IMR-90 (cell line): ENCODE measurements around the gene XDH. TPM values are rescaled to one million over a fixed set of nuclear protein-coding genes. Genes with fewer than 3 reads are reported as not detected.

Experiments used
- ATAC-seq: fragments of 200-7000 bp; cut with Tn5 transposase; 2 replicates; pipeline ENCODE4 v1.9.1; 2020; ENCODE audit warnings: low read depth, mild to moderate bottlenecking, moderate library complexity
- BruUV-seq: library from RNA; stranded (reverse); fragments of 400-500 nt; replicated peaks from 2 replicates; lab custom pipeline; 2021; lab: Mats Ljungman, UMichigan
- CTCF ChIA-PET: fragments of 300-600 bp; formaldehyde crosslinking; extraction: SDS; loops from one replicate; lab custom pipeline; 2021; ENCODE audit warnings: antibody characterized with exemption; lab: Yijun Ruan, JAX
- POLR2A ChIA-PET: fragments of 300-600 bp; sonication (Branson Sonifier 250); formaldehyde crosslinking; loops from one replicate; lab custom pipeline; 2022; ENCODE audit warnings: antibody characterized with exemption; ENCODE audit not compliant: unreplicated experiment; lab: Charles Lee
- DNase-seq: peaks from one replicate; pipeline ENCODE4 v3.0.0; 2013
- H2AFZ ChIP-seq: replicated peaks from 2 replicates; pipeline ENCODE3; 2013; ENCODE audit warnings: low read length, mild to moderate bottlenecking; ENCODE audit not compliant: poor library complexity
- H2AK5ac ChIP-seq: 2 replicates; pipeline ENCODE4 v1.6.1; 2013; ENCODE audit warnings: low read depth, low read length, inconsistent platforms
- H2AK9ac ChIP-seq: replicated peaks from 2 replicates; pipeline ENCODE3; 2013; ENCODE audit warnings: mild to moderate bottlenecking, low read depth, low read length, moderate library complexity; ENCODE audit not compliant: poor library complexity
- H2BK120ac ChIP-seq: 2 replicates; pipeline ENCODE4 v1.6.1; 2013; ENCODE audit warnings: low read depth, low read length, inconsistent platforms
- H2BK15ac ChIP-seq: 3 replicates; pipeline ENCODE4 v1.6.1; 2013; ENCODE audit warnings: low read depth, low read length, inconsistent platforms
- H2BK20ac ChIP-seq: 2 replicates; pipeline ENCODE4 v1.6.1; 2013; ENCODE audit warnings: low read depth, mild to moderate bottlenecking, inconsistent platforms, low read length, moderate library complexity
- H2BK5ac ChIP-seq: 2 replicates; pipeline ENCODE4 v1.6.1; 2013; ENCODE audit warnings: mild to moderate bottlenecking, low read depth, low read length, inconsistent platforms; ENCODE audit not compliant: poor library complexity, severe bottlenecking
- H3K14ac ChIP-seq: replicated peaks from 2 replicates; pipeline ENCODE4 v1.6.1; 2013; ENCODE audit warnings: low read depth, low read length, inconsistent platforms
- H3K18ac ChIP-seq: 2 replicates; pipeline ENCODE4 v1.6.1; 2013; ENCODE audit warnings: low read depth, low read length, control low read depth
- H3K23ac ChIP-seq: 2 replicates; pipeline ENCODE4 v1.6.1; 2013; ENCODE audit warnings: low read depth, low read length, inconsistent platforms
- H3K27ac ChIP-seq: 2 replicates; pipeline ENCODE4 v1.5.1; 2013; ENCODE audit warnings: mild to moderate bottlenecking, control low read depth, low read length; ENCODE audit not compliant: insufficient read depth
- H3K27me3 ChIP-seq: 2 replicates; pipeline ENCODE4 v1.6.1; 2013; ENCODE audit warnings: low read length; ENCODE audit not compliant: control insufficient read depth, insufficient read depth
- H3K36me3 ChIP-seq: 2 replicates; pipeline ENCODE4 v1.6.1; 2013; ENCODE audit warnings: low read length, mixed read lengths; ENCODE audit not compliant: control insufficient read depth, insufficient read depth
- H3K4ac ChIP-seq: 2 replicates; pipeline ENCODE4 v1.6.1; 2013; ENCODE audit warnings: low read depth, low read length, inconsistent platforms
- H3K4me1 ChIP-seq: 2 replicates; pipeline ENCODE4 v1.6.1; 2013; ENCODE audit warnings: low read length, mixed read lengths; ENCODE audit not compliant: control insufficient read depth, insufficient read depth
- H3K4me2 ChIP-seq: 2 replicates; pipeline ENCODE4 v1.6.1; 2013; ENCODE audit warnings: low read depth, mild to moderate bottlenecking, control low read depth, low read length, moderate library complexity
- H3K4me3 ChIP-seq: 2 replicates; pipeline ENCODE4 v1.5.1; 2013; ENCODE audit warnings: low read depth, mild to moderate bottlenecking, control low read depth, low read length, moderate library complexity; ENCODE audit not compliant: insufficient read depth
- H3K56ac ChIP-seq: 2 replicates; pipeline ENCODE4 v1.6.1; 2013; ENCODE audit warnings: low read length, inconsistent platforms; ENCODE audit not compliant: insufficient read depth; ENCODE audit errors: extremely low read depth
- H3K79me1 ChIP-seq, 2 experiments: 2 replicates each; pipeline ENCODE4 v1.6.1; 2013; ENCODE audit warnings: low read length in 2 of 2, inconsistent platforms in 1 of 2, low read depth in 1 of 2
- H3K9ac ChIP-seq: 2 replicates; pipeline ENCODE4 v1.6.1; 2013; ENCODE audit warnings: low read depth, low read length, control low read depth
- H3K9me1 ChIP-seq: 2 replicates; pipeline ENCODE4 v1.6.1; 2013; ENCODE audit warnings: low read length, inconsistent platforms; ENCODE audit not compliant: insufficient read depth
- H3K9me3 ChIP-seq: 2 replicates; pipeline ENCODE4 v1.6.1; 2013; ENCODE audit warnings: low read length; ENCODE audit not compliant: control insufficient read depth, insufficient read depth
- H4K20me1 ChIP-seq: 2 replicates; pipeline ENCODE4 v1.6.1; 2013; ENCODE audit warnings: low read length, inconsistent platforms; ENCODE audit not compliant: insufficient read depth
- H4K5ac ChIP-seq: 2 replicates; pipeline ENCODE4 v1.6.1; 2013; ENCODE audit warnings: mild to moderate bottlenecking, low read depth, low read length, control low read depth
- H4K8ac ChIP-seq, 2 experiments: 2 replicates each; pipeline ENCODE4 v1.6.1; 2013; ENCODE audit warnings: low read depth in 2 of 2, low read length in 2 of 2, control low read depth in 1 of 2, inconsistent platforms in 1 of 2
- H4K91ac ChIP-seq: 2 replicates; pipeline ENCODE4 v1.6.1; 2013; ENCODE audit warnings: low read depth, low read length, inconsistent platforms; ENCODE audit not compliant: insufficient read depth
- BHLHE40 ChIP-seq: fragments of 150-350 bp; IDR thresholded peaks from 2 replicates; pipeline ENCODE4 v1.6.1; 2016; ENCODE audit warnings: mild to moderate bottlenecking, low read depth, low read length
- CEBPB ChIP-seq: IDR thresholded peaks from 2 replicates; pipeline ENCODE4 v1.6.1; 2012; ENCODE audit warnings: low read depth, low read length, improper control_type of control experiment
- CHD1 ChIP-seq: IDR thresholded peaks from 2 replicates; pipeline ENCODE4 v1.6.1; 2012; ENCODE audit warnings: low read depth, low read length, improper control_type of control experiment
- CTCF ChIP-seq: conservative IDR thresholded peaks from 2 replicates; pipeline ENCODE4 v1.5.1; 2012; ENCODE audit warnings: mild to moderate bottlenecking, low read depth, low read length, improper control_type of control experiment
- ELK1 ChIP-seq: fragments of 150-350 bp; IDR thresholded peaks from 2 replicates; pipeline ENCODE4 v1.6.1; 2016; ENCODE audit warnings: low read depth, mild to moderate bottlenecking, low read length, moderate library complexity, borderline replicate concordance
- FOS ChIP-seq: fragments of 150-350 bp; IDR thresholded peaks from 2 replicates; pipeline ENCODE4 v1.6.1; 2016; ENCODE audit warnings: low read depth, low read length
- MAFK ChIP-seq: IDR thresholded peaks from 2 replicates; pipeline ENCODE4 v1.6.1; 2012; ENCODE audit warnings: low read depth, low read length, improper control_type of control experiment
- MAZ ChIP-seq: IDR thresholded peaks from 2 replicates; pipeline ENCODE4 v1.6.1; 2012; ENCODE audit warnings: low read depth, mild to moderate bottlenecking, low read length, improper control_type of control experiment, moderate library complexity, borderline replicate concordance
- MXI1 ChIP-seq: IDR thresholded peaks from 2 replicates; pipeline ENCODE4 v1.6.1; 2012; ENCODE audit warnings: low read depth, mild to moderate bottlenecking, low read length, moderate library complexity, borderline replicate concordance
- NFE2L2 ChIP-seq: fragments of 150-350 bp; IDR thresholded peaks from 2 replicates; pipeline ENCODE4 v1.6.1; 2016; ENCODE audit warnings: low read depth, mild to moderate bottlenecking, low read length
- POLR2A ChIP-seq: IDR thresholded peaks from 2 replicates; pipeline ENCODE4 v1.6.1; 2012; ENCODE audit warnings: mild to moderate bottlenecking, low read depth, low read length
- RAD21 ChIP-seq: IDR thresholded peaks from 2 replicates; pipeline ENCODE4 v1.6.1; 2012; ENCODE audit warnings: low read length, improper control_type of control experiment
- RCOR1 ChIP-seq: IDR thresholded peaks from 2 replicates; pipeline ENCODE4 v1.6.1; 2012; ENCODE audit warnings: mild to moderate bottlenecking, low read length, improper control_type of control experiment; ENCODE audit not compliant: insufficient replicate concordance
- SMC3 ChIP-seq: fragments of 150-350 bp; IDR thresholded peaks from 2 replicates; pipeline ENCODE4 v1.6.1; 2016; ENCODE audit warnings: low read depth, mild to moderate bottlenecking, antibody characterized with exemption, low read length, moderate library complexity
- USF2 ChIP-seq: fragments of 150-350 bp; IDR thresholded peaks from 2 replicates; pipeline ENCODE4 v1.6.1; 2017; ENCODE audit warnings: mild to moderate bottlenecking, antibody characterized with exemption, low read length, low read depth
- WGBS, 2 experiments: methylation state at CpG; one replicate each; pipeline versions ENCODE4 v1.1.5 to v1.1.7; 2013; ENCODE audit warnings: missing lambda C conversion rate in 2 of 2; ENCODE audit not compliant: insufficient read length in 1 of 2; ENCODE audit errors: extremely low coverage in 2 of 2; 5-methylcytosine and 5-hydroxymethylcytosine counted together
- dilution Hi-C: fragments of 300-500 bp; cut with HindIII; formaldehyde crosslinking; loops from one replicate; pipeline ENCODE4 v1.14.3; 2018; ENCODE audit warnings: low sequenced_read_pairs; ENCODE audit not compliant: unreplicated experiment
- in situ Hi-C: fragments of 300-500 bp; cut with MboI; formaldehyde crosslinking; loops from 3 replicates; pipeline ENCODE4 v1.14.3; 2019; ENCODE audit warnings: low sequenced_read_pairs, inconsistent platforms, mixed read lengths
- intact Hi-C: fragments of 100-400 bp; cut with micrococcal nuclease; formaldehyde crosslinking; loops from 2 replicates; pipeline ENCODE4 v1.10.0; 2022
- polyA plus RNA-seq, 3 experiments: library from polyadenylated mRNA; depleted of rRNA; stranded (reverse); fragments of >200 nt; gene quantifications; 2 replicates each; pipeline ENCODE4 v1.2.3, GENCODE V29; 2012; ENCODE audit warnings: low replicate concordance in 1 of 3
- total RNA-seq: library from RNA; depleted of rRNA; stranded (reverse); fragments of >200 nt; gene quantifications from 2 replicates; pipeline ENCODE4 v1.2.3, GENCODE V29; 2012

The XDH gene
- total and polyA plus RNA-seq, 2 of the 4 experiments (the other 2 are of a cell fraction): 0.46 to 1.1 TPM

- Histone ChIP-seq H3K56ac (no peak overlapping the region), H3K4ac (peak overlapping the region; percentile 35), H2BK15ac (no peak overlapping the region), H3K27ac (no peak overlapping the region), H2AFZ (peak overlapping the region; percentile 46), H3K18ac (peak overlapping the region; percentile 29; the same call in 1 of the 2 replicates), H3K27me3 (no peaks in the 10 kb centered on the region), H3K14ac (0 out of 2 replicates have a peak overlapping the region, but pooled peaks have one; percentile 39), H3K9me1 (peaks cover 3% of the 10 kb centered on the region), H3K4me2 (no peak overlapping the region), H2BK20ac (no peak overlapping the region; the same call in 1 of the 2 replicates), H3K9ac (no peak overlapping the region), H4K91ac (no peak overlapping the region), H3K4me3 (no peak overlapping the region), H3K9me3 (no peaks in the 10 kb centered on the region), H4K8ac (peak overlapping the region in 1 of 2 experiments; percentile 9; a peak in 1 of 4 replicates), H2BK120ac (peak overlapping the region; percentile 46; the same call in 1 of the 2 replicates), H3K4me1 (peaks cover 11% of the 10 kb centered on the region), H2AK9ac (peak overlapping the region; percentile 73), H3K36me3 (no peaks in the 10 kb centered on the region), H3K23ac (no peak overlapping the region), H4K20me1 (no peaks in the 10 kb centered on the region), H3K79me1 (no peaks in the 10 kb centered on the region), H2BK5ac (no peak overlapping the region), H2AK5ac (0 out of 2 replicates have a peak overlapping the region, but pooled peaks have one; percentile 23), H4K5ac (no peak overlapping the region)
- TF ChIP-seq MXI1 (no peak), FOS (no peak), CTCF (no peak), SMC3 (no peak), POLR2A (no peak), RCOR1 (no peak), NFE2L2 (no peak), RAD21 (no peak), MAZ (no peak), USF2 (no peak), BHLHE40 (no peak), CEBPB (no peak), ELK1 (no peak), MAFK (no peak), CHD1 (no peak)
- dilution Hi-C loops: no loop called here
- intact Hi-C loops: no loop called here
- no TSS peak for BruUV-seq
- CTCF ChIA-PET: no interaction called here
- in situ Hi-C loops: loop anchor here (25.0 kb wide), 1 partner anchor 1185 kb away; no protein-coding TSS in a partner anchor
- ATAC-seq: no peak
- peak; percentile 33 for DNase-seq
- no CpG with 5 or more reads among the region's 6 CpGs for WGBS, 2 experiments
- POLR2A ChIA-PET: no interaction called here
These were observed 67.2 kb downstream of the XDH start for GRCh38 chr2:31347319-31347718.
